IMR-90 (cell line): ENCODE results near the gene HAP1. TPM values are rescaled to one million over a fixed set of nuclear protein-coding genes. Genes with fewer than 3 reads are reported as not detected.

Source experiments
- ATAC-seq: fragments of 200-7000 bp; cut with Tn5 transposase; 2 replicates; pipeline ENCODE4 v1.9.1; 2020; ENCODE audit warnings: low read depth, mild to moderate bottlenecking, moderate library complexity
- BruUV-seq: library from RNA; stranded (reverse); fragments of 400-500 nt; replicated peaks from 2 replicates; lab custom pipeline; 2021; lab: Mats Ljungman, UMichigan
- CTCF ChIA-PET: fragments of 300-600 bp; formaldehyde crosslinking; extraction: SDS; loops from one replicate; lab custom pipeline; 2021; ENCODE audit warnings: antibody characterized with exemption; lab: Yijun Ruan, JAX
- POLR2A ChIA-PET: fragments of 300-600 bp; sonication (Branson Sonifier 250); formaldehyde crosslinking; loops from one replicate; lab custom pipeline; 2022; ENCODE audit warnings: antibody characterized with exemption; ENCODE audit not compliant: unreplicated experiment; lab: Charles Lee
- DNase-seq: peaks from one replicate; pipeline ENCODE4 v3.0.0; 2013
- H2AFZ ChIP-seq: replicated peaks from 2 replicates; pipeline ENCODE3; 2013; ENCODE audit warnings: low read length, mild to moderate bottlenecking; ENCODE audit not compliant: poor library complexity
- H2AK5ac ChIP-seq: 2 replicates; pipeline ENCODE4 v1.6.1; 2013; ENCODE audit warnings: low read depth, low read length, inconsistent platforms
- H2AK9ac ChIP-seq: replicated peaks from 2 replicates; pipeline ENCODE3; 2013; ENCODE audit warnings: mild to moderate bottlenecking, low read depth, low read length, moderate library complexity; ENCODE audit not compliant: poor library complexity
- H2BK120ac ChIP-seq: 2 replicates; pipeline ENCODE4 v1.6.1; 2013; ENCODE audit warnings: low read depth, low read length, inconsistent platforms
- H2BK15ac ChIP-seq: 3 replicates; pipeline ENCODE4 v1.6.1; 2013; ENCODE audit warnings: low read depth, low read length, inconsistent platforms
- H2BK20ac ChIP-seq: 2 replicates; pipeline ENCODE4 v1.6.1; 2013; ENCODE audit warnings: low read depth, mild to moderate bottlenecking, inconsistent platforms, low read length, moderate library complexity
- H2BK5ac ChIP-seq: 2 replicates; pipeline ENCODE4 v1.6.1; 2013; ENCODE audit warnings: mild to moderate bottlenecking, low read depth, low read length, inconsistent platforms; ENCODE audit not compliant: poor library complexity, severe bottlenecking
- H3K14ac ChIP-seq: replicated peaks from 2 replicates; pipeline ENCODE4 v1.6.1; 2013; ENCODE audit warnings: low read depth, low read length, inconsistent platforms
- H3K18ac ChIP-seq: 2 replicates; pipeline ENCODE4 v1.6.1; 2013; ENCODE audit warnings: low read depth, low read length, control low read depth
- H3K23ac ChIP-seq: 2 replicates; pipeline ENCODE4 v1.6.1; 2013; ENCODE audit warnings: low read depth, low read length, inconsistent platforms
- H3K27ac ChIP-seq: 2 replicates; pipeline ENCODE4 v1.5.1; 2013; ENCODE audit warnings: mild to moderate bottlenecking, control low read depth, low read length; ENCODE audit not compliant: insufficient read depth
- H3K27me3 ChIP-seq: 2 replicates; pipeline ENCODE4 v1.6.1; 2013; ENCODE audit warnings: low read length; ENCODE audit not compliant: control insufficient read depth, insufficient read depth
- H3K36me3 ChIP-seq: 2 replicates; pipeline ENCODE4 v1.6.1; 2013; ENCODE audit warnings: low read length, mixed read lengths; ENCODE audit not compliant: control insufficient read depth, insufficient read depth
- H3K4ac ChIP-seq: 2 replicates; pipeline ENCODE4 v1.6.1; 2013; ENCODE audit warnings: low read depth, low read length, inconsistent platforms
- H3K4me1 ChIP-seq: 2 replicates; pipeline ENCODE4 v1.6.1; 2013; ENCODE audit warnings: low read length, mixed read lengths; ENCODE audit not compliant: control insufficient read depth, insufficient read depth
- H3K4me2 ChIP-seq: 2 replicates; pipeline ENCODE4 v1.6.1; 2013; ENCODE audit warnings: low read depth, mild to moderate bottlenecking, control low read depth, low read length, moderate library complexity
- H3K4me3 ChIP-seq: 2 replicates; pipeline ENCODE4 v1.5.1; 2013; ENCODE audit warnings: low read depth, mild to moderate bottlenecking, control low read depth, low read length, moderate library complexity; ENCODE audit not compliant: insufficient read depth
- H3K56ac ChIP-seq: 2 replicates; pipeline ENCODE4 v1.6.1; 2013; ENCODE audit warnings: low read length, inconsistent platforms; ENCODE audit not compliant: insufficient read depth; ENCODE audit errors: extremely low read depth
- H3K79me1 ChIP-seq, 2 experiments: 2 replicates each; pipeline ENCODE4 v1.6.1; 2013; ENCODE audit warnings: low read length in 2 of 2, inconsistent platforms in 1 of 2, low read depth in 1 of 2
- H3K9ac ChIP-seq: 2 replicates; pipeline ENCODE4 v1.6.1; 2013; ENCODE audit warnings: low read depth, low read length, control low read depth
- H3K9me1 ChIP-seq: 2 replicates; pipeline ENCODE4 v1.6.1; 2013; ENCODE audit warnings: low read length, inconsistent platforms; ENCODE audit not compliant: insufficient read depth
- H3K9me3 ChIP-seq: 2 replicates; pipeline ENCODE4 v1.6.1; 2013; ENCODE audit warnings: low read length; ENCODE audit not compliant: control insufficient read depth, insufficient read depth
- H4K20me1 ChIP-seq: 2 replicates; pipeline ENCODE4 v1.6.1; 2013; ENCODE audit warnings: low read length, inconsistent platforms; ENCODE audit not compliant: insufficient read depth
- H4K5ac ChIP-seq: 2 replicates; pipeline ENCODE4 v1.6.1; 2013; ENCODE audit warnings: mild to moderate bottlenecking, low read depth, low read length, control low read depth
- H4K8ac ChIP-seq, 2 experiments: 2 replicates each; pipeline ENCODE4 v1.6.1; 2013; ENCODE audit warnings: low read depth in 2 of 2, low read length in 2 of 2, control low read depth in 1 of 2, inconsistent platforms in 1 of 2
- H4K91ac ChIP-seq: 2 replicates; pipeline ENCODE4 v1.6.1; 2013; ENCODE audit warnings: low read depth, low read length, inconsistent platforms; ENCODE audit not compliant: insufficient read depth
- CEBPB ChIP-seq: IDR thresholded peaks from 2 replicates; pipeline ENCODE4 v1.6.1; 2012; ENCODE audit warnings: low read depth, low read length, improper control_type of control experiment
- MAFK ChIP-seq: IDR thresholded peaks from 2 replicates; pipeline ENCODE4 v1.6.1; 2012; ENCODE audit warnings: low read depth, low read length, improper control_type of control experiment
- MAZ ChIP-seq: IDR thresholded peaks from 2 replicates; pipeline ENCODE4 v1.6.1; 2012; ENCODE audit warnings: low read depth, mild to moderate bottlenecking, low read length, improper control_type of control experiment, moderate library complexity, borderline replicate concordance
- NFE2L2 ChIP-seq: fragments of 150-350 bp; IDR thresholded peaks from 2 replicates; pipeline ENCODE4 v1.6.1; 2016; ENCODE audit warnings: low read depth, mild to moderate bottlenecking, low read length
- RCOR1 ChIP-seq: IDR thresholded peaks from 2 replicates; pipeline ENCODE4 v1.6.1; 2012; ENCODE audit warnings: mild to moderate bottlenecking, low read length, improper control_type of control experiment; ENCODE audit not compliant: insufficient replicate concordance
- RFX5 ChIP-seq: IDR thresholded peaks from 2 replicates; pipeline ENCODE4 v1.8.0; 2012; ENCODE audit warnings: low read depth, mild to moderate bottlenecking, low read length, moderate library complexity
- SMC3 ChIP-seq: fragments of 150-350 bp; IDR thresholded peaks from 2 replicates; pipeline ENCODE4 v1.6.1; 2016; ENCODE audit warnings: low read depth, mild to moderate bottlenecking, antibody characterized with exemption, low read length, moderate library complexity
- WGBS, 2 experiments: methylation state at CpG; one replicate each; pipeline versions ENCODE4 v1.1.5 to v1.1.7; 2013; ENCODE audit warnings: missing lambda C conversion rate in 2 of 2; ENCODE audit not compliant: insufficient read length in 1 of 2; ENCODE audit errors: extremely low coverage in 2 of 2; 5-methylcytosine and 5-hydroxymethylcytosine counted together
- dilution Hi-C: fragments of 300-500 bp; cut with HindIII; formaldehyde crosslinking; loops from one replicate; pipeline ENCODE4 v1.14.3; 2018; ENCODE audit warnings: low sequenced_read_pairs; ENCODE audit not compliant: unreplicated experiment
- in situ Hi-C: fragments of 300-500 bp; cut with MboI; formaldehyde crosslinking; loops from 3 replicates; pipeline ENCODE4 v1.14.3; 2019; ENCODE audit warnings: low sequenced_read_pairs, inconsistent platforms, mixed read lengths
- intact Hi-C: fragments of 100-400 bp; cut with micrococcal nuclease; formaldehyde crosslinking; loops from 2 replicates; pipeline ENCODE4 v1.10.0; 2022
- polyA plus RNA-seq, 3 experiments: library from polyadenylated mRNA; depleted of rRNA; stranded (reverse); fragments of >200 nt; gene quantifications; 2 replicates each; pipeline ENCODE4 v1.2.3, GENCODE V29; 2012; ENCODE audit warnings: low replicate concordance in 1 of 3
- total RNA-seq: library from RNA; depleted of rRNA; stranded (reverse); fragments of >200 nt; gene quantifications from 2 replicates; pipeline ENCODE4 v1.2.3, GENCODE V29; 2012

Gene HAP1
- total and polyA plus RNA-seq, 2 of the 4 experiments (the other 2 are of a cell fraction) = under 0.01 to 0.09 TPM

DNA sequence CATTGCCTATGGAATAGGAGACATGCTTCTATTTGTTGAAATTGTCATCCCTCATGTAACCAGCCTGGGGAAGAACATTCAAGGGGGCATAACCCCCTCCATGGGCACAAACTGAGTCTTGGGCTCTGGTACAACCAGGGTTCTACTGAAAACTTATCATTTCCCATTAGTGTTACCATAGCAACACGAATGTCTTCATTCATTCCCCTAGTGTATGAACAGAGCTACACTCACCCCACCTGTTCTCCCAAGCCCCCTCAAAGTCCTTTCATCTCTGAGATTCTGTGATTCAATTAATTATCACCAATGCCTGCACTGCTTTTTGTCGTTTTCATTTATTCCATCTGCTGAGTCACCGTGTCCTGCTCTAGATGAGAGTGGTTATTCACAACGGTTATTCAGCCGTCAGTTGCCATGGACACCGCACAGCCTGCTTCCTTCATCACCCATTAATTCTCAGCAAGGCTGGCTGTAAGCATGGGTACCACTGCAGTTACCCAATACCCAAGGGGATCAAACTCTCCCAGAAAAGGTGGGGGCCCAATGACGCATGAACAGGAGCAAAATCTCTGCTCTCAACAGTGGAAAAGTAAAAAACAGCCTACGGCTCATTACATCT lies 23.9 kb downstream of the HAP1 start:
- Histone ChIP-seq H3K27me3 (peaks cover 20% of the 10 kb centered on the region; the same call in 1 of the 2 replicates), H2BK5ac (no peak overlapping the region), H4K8ac (no peak overlapping the region), H3K4ac (no peak overlapping the region), H3K27ac (no peak overlapping the region), H2BK15ac (no peak overlapping the region), H3K9me1 (no peaks in the 10 kb centered on the region; the same call in 1 of the 2 replicates), H3K9me3 (no peaks in the 10 kb centered on the region), H2BK20ac (no peak overlapping the region), H3K36me3 (no peaks in the 10 kb centered on the region), H3K4me1 (peaks cover 1% of the 10 kb centered on the region; the same call in 1 of the 2 replicates), H3K79me1 (no peaks in the 10 kb centered on the region), H2AK5ac (no peak overlapping the region), H2AFZ (no peak overlapping the region), H3K23ac (no peak overlapping the region), H3K14ac (no peak overlapping the region), H3K9ac (no peak overlapping the region), H4K5ac (no peak overlapping the region), H3K4me2 (no peak overlapping the region), H4K91ac (no peak overlapping the region), H3K56ac (no peak overlapping the region), H3K18ac (no peak overlapping the region), H2AK9ac (no peak overlapping the region), H4K20me1 (no peaks in the 10 kb centered on the region), H3K4me3 (no peak overlapping the region), H2BK120ac (no peak overlapping the region)
- ChIA-PET CTCF (interaction anchor here (0.6 to 1.2 kb wide), 2 partner anchors 15 to 334 kb away, joined by 3 to 5 read pairs; no protein-coding TSS in a partner anchor), POLR2A (no interaction called here)
- DNase-seq (peak; percentile 75), ATAC-seq (peak; percentile 73)
- intact Hi-C loops (no loop called here), in situ Hi-C loops (no loop called here), dilution Hi-C loops (no loop called here)
- WGBS, 2 experiments = 91% methylated on average over 3 of the region's 8 CpGs; no CpG with 5 or more reads in 1 of the 2 experiments
- TF ChIP-seq NFE2L2 = peak; percentile 81
- 0 out of 2 replicates have a peak, but pooled peaks have one; percentile 26 for TF ChIP-seq MAZ
- peak; percentile 92 for TF ChIP-seq RCOR1
- TF ChIP-seq MAFK = 0 out of 2 replicates have a peak, but pooled peaks have one; percentile 4
- no peak for TF ChIP-seq SMC3
- no peak for TF ChIP-seq RFX5
- peak; percentile 62; the same call in 1 of the 2 replicates for TF ChIP-seq CEBPB
- BruUV-seq = no TSS peak
